ENCODE data around the gene MOB3C. TPM values are rescaled to one million over a fixed set of nuclear protein-coding genes. Genes with fewer than 3 reads are reported as not detected.

The MOB3C gene
- total RNA-seq, 2 donors from 2014 or later = 20.8 to 23.3 TPM

- 83 to 87% methylated on average over 8 to 20 of the region's 20 CpGs for WGBS, 2 donors
- Histone ChIP-seq H3K9me3 (no peaks in the 10 kb centered on the region), H3K36me3 (replicated peaks in 1 of 2; ENCODE audit: insufficient read depth in 1 of 2, low read depth in 2 of 2) (peaks cover 20 to 36% of the 10 kb centered on the region in 2 donors), H3K4me3 (no peak overlapping the region), H3K27ac (no peak overlapping the region), H3K27me3 (no peaks in the 10 kb centered on the region), H3K4me1 (peaks cover 6% of the 10 kb centered on the region)
- no peak for TF ChIP-seq CTCF (IDR thresholded peaks at IDR 0.05)
- no peak for TF ChIP-seq POLR2A (IDR thresholded peaks at IDR 0.05)
- no peak for DNase-seq
- no peak for ATAC-seq
- intact Hi-C loops (cut with DNase I) = no loop called here
Observed at GRCh38 chr1:46558141-46558963, 58.3 kb downstream of the MOB3C start.

Other genes starting within 250 kb of the MOB3C start
- gene FAAH, start 222.5 kb downstream of the MOB3C start, total RNA-seq = 10 to 100 TPM; 47.0 to 86.4 TPM
- gene DMBX1, start 127.0 kb downstream of the MOB3C start, total RNA-seq = not detected
- not detected for gene KNCN, start 65.2 kb downstream of the MOB3C start, total RNA-seq
- 100 to 1,000 TPM; 155 to 238 TPM for gene MKNK1, start 12.5 kb downstream of the MOB3C start, total RNA-seq
- gene ATPAF1, start 51.6 kb upstream of the MOB3C start, total RNA-seq = 10 to 100 TPM; 22.8 to 33.0 TPM
- gene TEX38, start 55.0 kb upstream of the MOB3C start, total RNA-seq = not detected
- gene EFCAB14, start 102.3 kb upstream of the MOB3C start, total RNA-seq = 10 to 100 TPM; 36.9 to 40.7 TPM
- gene CYP4B1, start 182.2 kb upstream of the MOB3C start, total RNA-seq = 10 to 100 TPM; 12.5 to 30.0 TPM